ENCODE results near the gene NR6A1.
A peak's percentile ranks its signal among the peaks of the same experiment; 100 is the strongest.

Gene NR6A1

DNA sequence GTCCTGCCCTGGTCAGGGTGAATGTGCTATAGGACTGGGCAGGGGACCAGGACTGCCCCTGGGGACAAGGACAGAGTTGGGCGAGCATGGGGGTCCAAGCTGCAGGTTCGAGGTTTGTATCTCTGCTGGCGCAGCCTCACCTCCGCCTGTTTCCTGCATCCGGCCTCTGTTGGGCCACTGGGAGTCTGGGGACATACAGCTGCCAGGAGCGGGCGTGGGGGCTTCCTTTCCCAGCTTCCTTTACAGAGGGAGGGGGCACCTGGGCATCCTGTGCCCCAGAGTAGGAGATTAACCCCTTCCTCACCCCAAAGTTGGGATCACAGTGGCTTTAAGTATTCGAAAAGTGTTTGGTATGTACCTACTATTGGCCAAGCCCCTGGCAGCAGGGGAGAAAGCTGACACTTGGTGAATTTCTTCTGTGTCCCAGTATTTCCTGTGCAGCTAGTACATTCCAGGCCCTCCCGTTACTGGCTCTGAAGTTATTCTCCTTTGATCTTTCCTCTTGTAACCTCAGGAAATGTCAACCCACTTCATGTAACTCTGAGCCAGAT lies 24.8 kb upstream of the NR6A1 start:
- DNase-seq (ENCODE audit: low spot score) = no peak

DNA sequence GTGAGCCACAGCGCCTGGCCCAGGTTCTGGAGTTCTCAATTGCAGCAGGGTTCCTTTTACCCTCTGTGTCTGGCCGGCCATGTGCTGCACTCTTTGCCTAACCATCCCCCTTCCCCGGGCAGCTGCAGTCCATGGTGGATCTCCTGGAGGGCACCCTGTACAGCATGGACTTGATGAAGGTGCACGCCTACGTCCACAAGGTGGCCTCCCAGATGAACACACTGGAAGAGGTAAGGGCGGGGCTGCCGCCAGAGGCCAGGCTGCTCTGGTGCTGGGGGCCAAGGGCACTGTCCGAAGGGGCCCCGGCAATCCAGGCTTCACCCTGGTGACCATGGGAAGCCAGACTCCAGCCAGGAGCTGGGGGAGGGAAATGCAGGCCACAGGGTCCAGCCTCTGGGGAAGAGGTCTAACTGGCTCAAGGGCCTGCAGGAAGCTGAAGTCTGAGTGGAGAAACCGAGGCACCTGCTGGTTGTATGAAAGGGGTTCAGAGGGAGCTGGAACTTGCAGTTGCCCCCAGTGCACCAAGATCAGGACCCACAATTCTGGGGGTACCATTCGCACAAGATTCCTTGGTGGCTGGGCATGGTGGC lies 23.9 kb upstream of the NR6A1 start:
- DNase-seq (ENCODE audit: low spot score) = peak; percentile 23

GRCh38 chr9:124793015-124793541 lies 22.0 kb upstream of the NR6A1 start:
- DNase-seq (ENCODE audit: low spot score) = peak; percentile 13

GRCh38 chr9:124792257-124793014 lies 21.3 kb upstream of the NR6A1 start:
- no peak for DNase-seq (ENCODE audit: low spot score)

GRCh38 chr9:124790801-124791505 lies 19.8 kb upstream of the NR6A1 start:
- no peak for DNase-seq (ENCODE audit: low spot score)

- DNase-seq (ENCODE audit: low spot score) = no peak
Measured at GRCh38 chr9:124790301-124790700, 19.2 kb upstream of the NR6A1 start.

DNA sequence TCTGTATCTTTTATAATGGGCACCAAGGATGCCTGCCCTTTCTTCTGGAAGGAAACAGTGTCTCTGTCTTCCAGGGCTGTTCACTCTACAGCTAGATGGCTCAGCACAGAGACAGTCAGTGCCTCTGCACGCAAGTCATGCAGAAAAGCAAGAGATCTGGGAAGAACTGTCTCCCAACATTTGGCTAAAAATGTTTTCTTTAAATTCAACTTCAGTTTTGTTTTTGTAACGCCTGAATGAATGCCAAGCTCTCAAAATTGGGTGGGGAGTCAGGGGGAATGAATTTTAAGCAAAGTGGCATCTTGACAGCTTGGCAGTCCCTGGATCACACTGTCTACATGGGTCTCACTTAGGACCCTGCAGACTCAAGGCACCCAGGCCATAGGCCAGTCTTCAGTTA lies 18.4 kb upstream of the NR6A1 start:
- no peak for DNase-seq (ENCODE audit: low spot score)

DNA sequence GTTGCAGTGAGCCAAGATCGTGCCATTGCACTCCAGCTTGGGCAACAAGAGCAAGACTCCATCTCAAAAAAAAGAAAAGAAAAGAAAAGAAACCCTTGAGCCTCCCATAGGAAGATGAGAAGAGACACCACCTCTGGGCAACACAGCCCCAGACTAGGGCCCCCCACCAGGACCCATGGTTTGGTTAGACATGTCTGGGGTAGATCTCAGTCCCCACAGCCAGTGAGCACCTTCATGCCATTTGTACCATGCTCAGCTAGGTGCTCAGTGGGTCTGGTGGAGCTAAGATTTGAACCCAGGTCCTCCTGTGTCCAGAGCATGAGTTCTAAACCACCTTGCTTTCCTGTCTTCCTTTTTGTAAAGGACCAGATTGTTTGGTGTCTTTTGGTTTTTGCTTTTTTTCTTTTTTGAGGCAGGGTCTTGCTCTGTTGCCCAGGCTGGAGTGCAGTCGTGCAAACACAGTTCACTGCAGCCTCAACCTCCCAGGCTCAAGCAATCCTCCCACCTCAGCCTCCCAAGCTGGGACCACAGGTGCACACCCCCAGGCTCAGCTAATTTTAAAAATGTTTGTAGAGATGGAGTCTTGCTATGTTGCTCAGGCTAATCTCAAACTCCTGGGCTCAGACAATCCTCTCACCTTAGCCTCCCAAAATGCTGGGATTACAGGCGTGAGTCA lies 17.6 kb upstream of the NR6A1 start:
- no peak for DNase-seq (ENCODE audit: low spot score)

GRCh38 chr9:124786881-124787573 lies 15.9 kb upstream of the NR6A1 start:
- no peak for DNase-seq (ENCODE audit: low spot score)

DNA sequence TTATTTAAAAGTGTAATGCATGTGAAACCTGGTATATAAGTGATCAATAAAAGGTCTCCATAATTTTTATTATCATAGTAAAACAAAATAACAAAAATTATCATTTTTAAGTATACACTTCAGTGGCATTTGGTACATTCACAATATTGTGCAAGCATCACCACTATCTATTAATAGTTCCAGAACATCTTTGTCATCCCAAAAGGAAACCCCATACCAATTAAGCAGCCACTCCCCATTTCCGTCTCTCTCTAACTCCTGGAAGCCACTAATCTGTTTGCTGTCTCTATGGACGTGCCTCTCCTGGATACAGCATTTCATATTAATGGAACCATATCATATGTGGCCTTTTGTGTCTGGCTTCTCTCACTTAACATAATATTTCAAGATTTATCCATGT lies 13.4 kb upstream of the NR6A1 start:
- no peak for DNase-seq (ENCODE audit: low spot score)

DNA sequence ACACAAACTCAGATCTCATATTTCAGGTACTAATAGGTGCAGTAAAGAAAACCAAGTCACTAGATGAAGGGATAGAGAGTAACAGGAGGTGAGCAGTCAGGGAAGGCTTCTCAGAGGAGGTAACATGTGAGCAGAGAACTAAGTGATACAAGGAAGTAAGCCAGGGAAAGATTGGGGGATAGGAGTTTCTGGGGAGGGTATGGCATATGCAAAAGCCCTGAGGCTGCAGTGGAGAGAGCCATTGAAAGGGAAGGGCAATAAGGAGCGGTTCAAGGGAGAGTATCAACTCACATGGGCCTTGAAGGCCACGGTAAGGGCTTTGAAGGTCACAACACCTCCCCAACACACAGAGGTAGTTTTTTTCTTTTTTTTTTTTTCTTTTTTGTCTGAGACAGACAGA lies 12.7 kb upstream of the NR6A1 start:
- no peak for DNase-seq (ENCODE audit: low spot score)

GRCh38 chr9:124782661-124783574 lies 11.8 kb upstream of the NR6A1 start:
- no peak for DNase-seq (ENCODE audit: low spot score)

GRCh38 chr9:124781967-124782660 lies 11.0 kb upstream of the NR6A1 start:
- no peak for DNase-seq (ENCODE audit: low spot score)

DNA sequence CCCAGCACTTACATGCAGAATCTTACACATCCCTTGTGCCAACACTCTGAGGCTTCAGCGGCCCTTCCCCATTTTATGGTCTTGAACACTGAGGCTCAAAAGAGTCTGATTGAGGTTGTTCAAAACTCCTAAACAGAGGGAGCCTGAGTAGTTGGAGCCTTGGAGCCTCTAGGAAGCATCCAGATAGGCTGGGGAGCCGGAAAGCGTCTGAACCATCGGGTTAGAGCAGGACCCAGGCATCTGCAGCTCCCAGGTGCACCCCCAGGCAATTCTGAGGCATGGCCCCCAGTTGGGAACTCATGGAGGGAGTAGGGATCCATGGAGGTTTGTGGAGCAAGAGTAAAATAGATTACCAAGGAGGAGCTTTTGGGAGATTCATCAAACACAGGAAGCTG lies 9.6 kb upstream of the NR6A1 start:
- no peak for DNase-seq (ENCODE audit: low spot score)

DNA sequence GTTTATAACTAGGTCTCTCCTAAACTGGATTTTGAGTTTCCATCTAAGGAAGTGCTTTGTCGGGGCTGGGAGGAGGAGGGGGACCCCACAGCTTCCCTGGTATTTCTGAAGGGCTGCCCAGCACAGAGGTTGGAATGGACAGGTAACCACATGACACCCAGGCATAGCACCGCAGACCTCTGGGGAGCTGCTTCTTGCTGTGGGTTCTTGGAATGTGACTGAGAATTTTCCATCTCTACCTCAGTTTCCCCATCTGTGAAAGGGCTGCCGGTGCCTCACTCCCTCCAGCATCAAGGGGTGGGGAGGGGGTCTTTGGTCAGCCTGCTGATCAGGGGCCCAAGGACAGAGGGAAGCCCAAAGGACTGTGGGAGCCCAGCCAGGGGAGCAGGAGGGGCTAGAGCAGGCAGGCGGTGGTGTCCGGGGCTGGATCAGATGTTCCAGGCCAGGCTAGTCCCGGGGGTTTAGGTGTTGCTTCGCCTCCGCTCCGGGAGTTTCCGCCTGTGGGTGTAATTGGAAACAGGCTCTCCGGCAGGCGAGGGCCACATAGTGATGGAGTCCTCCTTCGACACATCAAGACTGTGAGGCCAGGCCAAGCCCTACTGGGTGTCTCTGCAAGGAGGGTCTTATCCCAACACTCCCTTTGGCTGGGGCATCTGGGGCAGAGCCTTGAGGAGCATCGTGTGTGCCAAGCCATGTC lies 9.1 kb upstream of the NR6A1 start:
- no peak for DNase-seq (ENCODE audit: low spot score)

GRCh38 chr9:124779368-124780059 lies 8.4 kb upstream of the NR6A1 start:
- DNase-seq (ENCODE audit: low spot score) = peak; percentile 80

DNA sequence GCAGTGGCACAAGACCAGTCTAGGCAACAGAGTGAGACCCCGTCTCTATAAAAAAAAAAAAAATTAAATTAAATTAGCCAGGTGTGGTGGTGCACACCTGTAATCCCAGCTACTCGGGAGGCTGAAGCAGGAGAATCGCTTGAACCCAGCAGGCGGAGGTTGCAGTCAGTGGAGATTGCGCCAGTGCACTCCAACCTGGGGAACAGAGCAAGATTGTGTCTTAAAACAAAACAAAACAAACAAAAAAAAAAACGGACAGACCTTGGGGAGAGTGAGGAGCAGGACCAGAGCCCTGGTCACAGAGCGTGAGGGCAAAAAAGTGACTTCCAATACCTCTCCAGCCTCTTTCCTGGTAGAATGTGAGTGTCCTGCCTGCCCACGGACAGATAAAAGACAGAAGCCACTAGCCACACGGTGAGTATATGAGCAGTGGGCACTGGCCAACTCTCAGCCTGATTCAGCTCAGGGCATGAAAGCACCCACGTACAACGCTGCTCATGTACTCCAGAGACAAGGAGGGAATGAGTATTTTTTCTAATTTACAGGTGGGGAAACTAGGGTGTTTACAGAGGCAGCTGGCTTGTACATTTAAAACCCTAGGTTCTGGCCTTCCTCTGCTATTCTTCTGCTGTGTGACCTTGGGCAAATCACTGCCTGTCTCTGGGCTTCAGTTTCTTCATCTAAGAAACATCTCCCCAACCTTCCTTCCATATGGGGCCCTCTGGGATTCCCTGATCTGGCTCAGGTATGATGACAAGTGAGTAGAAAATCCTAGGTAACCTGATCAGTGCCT lies 7.7 kb upstream of the NR6A1 start:
- DNase-seq (ENCODE audit: low spot score) = no peak

Measured in kidney tubule cell (primary cell).